ENCODE data around the gene REC114. TPM values are rescaled to one million over a fixed set of nuclear protein-coding genes. Genes with fewer than 3 reads are reported as not detected.

REC114 gene
- total and polyA plus RNA-seq, 2 of the 8 experiments (the other 6 are each of a cell fraction or from before 2014, with no cell fraction given) = 0.12 TPM; not detected in 1

- TF ChIP-seq SIRT6 (IDR thresholded peaks at IDR 0.05; ENCODE audit: low read length) (no peak), BACH1 (IDR thresholded peaks at IDR 0.05; ENCODE audit: low read length) (no peak)
Observed at GRCh38 chr15:73403171-73403570, 39.8 kb upstream of the REC114 start (continued).
